Activated CD8-positive, alpha-beta memory T cell treated with anti-CD3 and anti-CD28 coated beads for 4 hours (primary cell): ENCODE results near the gene BCL11B.

ENCODE experiments used
- DNase-seq, 2 donors: peaks; one replicate each; pipeline ENCODE4 v3.0.0-alpha.2; 2020; ENCODE audit warnings: low read depth in 2 of 2

Gene BCL11B

GRCh38 chr14:99182548-99183250 is 89.3 kb downstream of the BCL11B start:
- DNase-seq, result no peak

GRCh38 chr14:99181804-99182520 is 90.0 kb downstream of the BCL11B start:
- no peak for DNase-seq

GRCh38 chr14:99181241-99181640 is 90.8 kb downstream of the BCL11B start:
- DNase-seq, result no peak

- no peak for DNase-seq
These were observed 92.1 kb downstream of the BCL11B start for GRCh38 chr14:99179946-99180345.

- no peak for DNase-seq
These were observed 92.5 kb downstream of the BCL11B start for GRCh38 chr14:99179506-99179905.

- DNase-seq, result no peak
These were observed 93.8 kb downstream of the BCL11B start for GRCh38 chr14:99177886-99178835.

GRCh38 chr14:99177046-99177655 is 94.8 kb downstream of the BCL11B start:
- DNase-seq, result no peak

- DNase-seq, result no peak
These were observed 95.6 kb downstream of the BCL11B start for GRCh38 chr14:99176156-99176945.

- no peak for DNase-seq
These were observed 96.5 kb downstream of the BCL11B start for GRCh38 chr14:99175331-99176155.

GRCh38 chr14:99174770-99175319 is 97.2 kb downstream of the BCL11B start:
- DNase-seq, result no peak

GRCh38 chr14:99174081-99174769 is 97.8 kb downstream of the BCL11B start:
- DNase-seq, result no peak

- no peak for DNase-seq
These were observed 98.5 kb downstream of the BCL11B start for GRCh38 chr14:99173506-99173905.

- no peak for DNase-seq
These were observed 98.9 kb downstream of the BCL11B start for GRCh38 chr14:99173086-99173485.

- no peak for DNase-seq
These were observed 100.6 kb downstream of the BCL11B start for GRCh38 chr14:99171396-99171795.

GRCh38 chr14:99169776-99170356 is 102.1 kb downstream of the BCL11B start:
- DNase-seq, result no peak

- DNase-seq, result no peak
These were observed 103.7 kb downstream of the BCL11B start for GRCh38 chr14:99168330-99168729.

- DNase-seq, result no peak
These were observed 105.5 kb downstream of the BCL11B start for GRCh38 chr14:99166506-99166905.

- DNase-seq, result no peak
These were observed 107.3 kb downstream of the BCL11B start for GRCh38 chr14:99164712-99165111.

- DNase-seq, result no peak
These were observed 108.6 kb downstream of the BCL11B start for GRCh38 chr14:99163446-99163845.
